Renal pelvis (tissue), 12 donors: ENCODE measurements around the gene ZSWIM8. TPM values are rescaled to one million over a fixed set of nuclear protein-coding genes. Genes with fewer than 3 reads are reported as not detected.
"Not testable (repeated sequence)": the region's sequence is repeated elsewhere in the genome, so short reads cannot be mapped to it uniquely, and the experiment has no call there.

ENCODE experiments used
- DNase-seq: peaks from one replicate; pipeline ENCODE4 v3.0.0-alpha.2; 2013
- long read RNA-seq, 16 experiments: transcript quantifications; one replicate each; lab custom pipeline, GENCODE V29; 2026
- polyA plus RNA-seq, 3 donors: library from polyadenylated mRNA; unstranded; fragments of 120-200 nt; gene quantifications; one replicate each; pipeline ENCODE4 v1.2.1, GENCODE V29; 2013; ENCODE audit not compliant: insufficient read length in 3 of 3

Gene ZSWIM8, protein sequence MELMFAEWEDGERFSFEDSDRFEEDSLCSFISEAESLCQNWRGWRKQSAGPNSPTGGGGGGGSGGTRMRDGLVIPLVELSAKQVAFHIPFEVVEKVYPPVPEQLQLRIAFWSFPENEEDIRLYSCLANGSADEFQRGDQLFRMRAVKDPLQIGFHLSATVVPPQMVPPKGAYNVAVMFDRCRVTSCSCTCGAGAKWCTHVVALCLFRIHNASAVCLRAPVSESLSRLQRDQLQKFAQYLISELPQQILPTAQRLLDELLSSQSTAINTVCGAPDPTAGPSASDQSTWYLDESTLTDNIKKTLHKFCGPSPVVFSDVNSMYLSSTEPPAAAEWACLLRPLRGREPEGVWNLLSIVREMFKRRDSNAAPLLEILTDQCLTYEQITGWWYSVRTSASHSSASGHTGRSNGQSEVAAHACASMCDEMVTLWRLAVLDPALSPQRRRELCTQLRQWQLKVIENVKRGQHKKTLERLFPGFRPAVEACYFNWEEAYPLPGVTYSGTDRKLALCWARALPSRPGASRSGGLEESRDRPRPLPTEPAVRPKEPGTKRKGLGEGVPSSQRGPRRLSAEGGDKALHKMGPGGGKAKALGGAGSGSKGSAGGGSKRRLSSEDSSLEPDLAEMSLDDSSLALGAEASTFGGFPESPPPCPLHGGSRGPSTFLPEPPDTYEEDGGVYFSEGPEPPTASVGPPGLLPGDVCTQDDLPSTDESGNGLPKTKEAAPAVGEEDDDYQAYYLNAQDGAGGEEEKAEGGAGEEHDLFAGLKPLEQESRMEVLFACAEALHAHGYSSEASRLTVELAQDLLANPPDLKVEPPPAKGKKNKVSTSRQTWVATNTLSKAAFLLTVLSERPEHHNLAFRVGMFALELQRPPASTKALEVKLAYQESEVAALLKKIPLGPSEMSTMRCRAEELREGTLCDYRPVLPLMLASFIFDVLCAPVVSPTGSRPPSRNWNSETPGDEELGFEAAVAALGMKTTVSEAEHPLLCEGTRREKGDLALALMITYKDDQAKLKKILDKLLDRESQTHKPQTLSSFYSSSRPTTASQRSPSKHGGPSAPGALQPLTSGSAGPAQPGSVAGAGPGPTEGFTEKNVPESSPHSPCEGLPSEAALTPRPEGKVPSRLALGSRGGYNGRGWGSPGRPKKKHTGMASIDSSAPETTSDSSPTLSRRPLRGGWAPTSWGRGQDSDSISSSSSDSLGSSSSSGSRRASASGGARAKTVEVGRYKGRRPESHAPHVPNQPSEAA (N-terminal part only)
- 100 to 1,000 TPM in 2 of 3 donors, 10 to 100 TPM in 1; 98.2 to 126 (median 125) TPM for polyA plus RNA-seq
- long read RNA-seq, donor 1, full-length matches to known transcripts: 8 of 8 reads
- long read RNA-seq, donor 1, partial matches to known transcripts: 0 of 8 reads
- long read RNA-seq, donor 1, other reads (novel, unspliced or antisense): 0 of 8 reads
- long read RNA-seq, donor 2, full-length matches to known transcripts: 10 of 21 reads
- long read RNA-seq, donor 2, partial matches to known transcripts: 11 of 21 reads
- long read RNA-seq, donor 2, other reads (novel, unspliced or antisense): 0 of 21 reads
- long read RNA-seq, donor 3, transcript ZSWIM8-209 (2 exons, 466 nt): major isoform, 10 of 27 reads
- long read RNA-seq, donor 3, partial matches to known transcripts: 13 of 27 reads
- long read RNA-seq, donor 3, other reads (novel, unspliced or antisense): 0 of 27 reads
- long read RNA-seq, donor 4, full-length matches to known transcripts: 16 of 21 reads
- long read RNA-seq, donor 4, partial matches to known transcripts: 5 of 21 reads
- long read RNA-seq, donor 4, other reads (novel, unspliced or antisense): 0 of 21 reads
- long read RNA-seq, donor 5, partial matches to known transcripts: 0 of 2 reads
- long read RNA-seq, donor 5, other reads (novel, unspliced or antisense): 0 of 2 reads
- long read RNA-seq, donor 6, full-length matches to known transcripts: 19 of 42 reads
- long read RNA-seq, donor 6, partial matches to known transcripts: 23 of 42 reads
- long read RNA-seq, donor 6, other reads (novel, unspliced or antisense): 0 of 42 reads
- long read RNA-seq, donor 7, transcript ZSWIM8-209 (2 exons, 466 nt): major isoform, 7 of 11 reads
- long read RNA-seq, donor 7, partial matches to known transcripts: 0 of 11 reads
- long read RNA-seq, donor 7, other reads (novel, unspliced or antisense): 0 of 11 reads
- long read RNA-seq, donor 8, partial matches to known transcripts: 7 of 12 reads
- long read RNA-seq, donor 8, other reads (novel, unspliced or antisense): 0 of 12 reads
- long read RNA-seq, donor 9, transcript ZSWIM8-209 (2 exons, 466 nt): major isoform, 14 of 29 reads
- long read RNA-seq, donor 9, partial matches to known transcripts: 12 of 29 reads
- long read RNA-seq, donor 9, other reads (novel, unspliced or antisense): 0 of 29 reads
- long read RNA-seq, donor 10, transcript ZSWIM8-209 (2 exons, 466 nt): major isoform, 10 of 20 reads
- long read RNA-seq, donor 10, partial matches to known transcripts: 9 of 20 reads
- long read RNA-seq, donor 10, other reads (novel, unspliced or antisense): 0 of 20 reads
- long read RNA-seq, donor 11, partial matches to known transcripts: 0 of 4 reads
- long read RNA-seq, donor 11, other reads (novel, unspliced or antisense): 0 of 4 reads
- long read RNA-seq, donor 12, full-length matches to known transcripts: 19 of 27 reads
- long read RNA-seq, donor 12, partial matches to known transcripts: 8 of 27 reads
- long read RNA-seq, donor 12, other reads (novel, unspliced or antisense): 0 of 27 reads
- long read RNA-seq, donor 13, transcript ZSWIM8-209 (2 exons, 466 nt): major isoform, 10 of 18 reads
- long read RNA-seq, donor 13, partial matches to known transcripts: 5 of 18 reads
- long read RNA-seq, donor 13, other reads (novel, unspliced or antisense): 0 of 18 reads
- long read RNA-seq, donor 14: 0 reads
- long read RNA-seq, donor 15, transcript ZSWIM8-209 (2 exons, 466 nt): major isoform, 15 of 47 reads
- long read RNA-seq, donor 15, partial matches to known transcripts: 28 of 47 reads
- long read RNA-seq, donor 15, other reads (novel, unspliced or antisense): 0 of 47 reads
- long read RNA-seq, donor 16, full-length matches to known transcripts: 20 of 20 reads
- long read RNA-seq, donor 16, partial matches to known transcripts: 0 of 20 reads
- long read RNA-seq, donor 16, other reads (novel, unspliced or antisense): 0 of 20 reads

DNA sequence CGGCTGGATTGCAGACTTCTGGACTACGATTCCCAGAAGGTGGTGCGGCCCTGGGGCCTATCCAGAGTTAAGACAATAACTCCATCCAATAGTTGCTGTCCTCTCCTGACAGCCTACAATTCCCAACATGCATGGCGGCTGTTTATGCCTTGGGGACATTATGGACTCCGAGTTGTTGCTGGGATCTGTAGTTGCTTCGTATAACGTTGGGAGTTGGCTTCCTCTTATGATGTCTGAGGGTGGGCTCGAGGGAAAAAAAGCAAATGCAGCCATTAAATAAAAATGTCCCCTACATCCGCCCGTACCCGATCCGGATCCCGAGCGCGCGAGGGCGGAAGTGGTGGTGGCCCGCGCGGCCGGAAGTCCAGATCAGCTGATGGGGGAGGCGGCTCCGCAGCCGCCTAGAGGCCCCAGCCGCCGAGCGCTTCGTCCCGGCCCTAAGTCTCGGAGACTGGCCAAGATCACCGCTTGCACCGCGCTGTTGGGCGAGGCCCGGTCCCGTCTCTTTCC, at the start of gene ZSWIM8:
ZSWIM8 (plus strand) TSS at position 396 of the 510 bp plus-strand sequence. CDS start 273 bp downstream, outside the sequence.
- peak; percentile 97 for DNase-seq

DNA sequence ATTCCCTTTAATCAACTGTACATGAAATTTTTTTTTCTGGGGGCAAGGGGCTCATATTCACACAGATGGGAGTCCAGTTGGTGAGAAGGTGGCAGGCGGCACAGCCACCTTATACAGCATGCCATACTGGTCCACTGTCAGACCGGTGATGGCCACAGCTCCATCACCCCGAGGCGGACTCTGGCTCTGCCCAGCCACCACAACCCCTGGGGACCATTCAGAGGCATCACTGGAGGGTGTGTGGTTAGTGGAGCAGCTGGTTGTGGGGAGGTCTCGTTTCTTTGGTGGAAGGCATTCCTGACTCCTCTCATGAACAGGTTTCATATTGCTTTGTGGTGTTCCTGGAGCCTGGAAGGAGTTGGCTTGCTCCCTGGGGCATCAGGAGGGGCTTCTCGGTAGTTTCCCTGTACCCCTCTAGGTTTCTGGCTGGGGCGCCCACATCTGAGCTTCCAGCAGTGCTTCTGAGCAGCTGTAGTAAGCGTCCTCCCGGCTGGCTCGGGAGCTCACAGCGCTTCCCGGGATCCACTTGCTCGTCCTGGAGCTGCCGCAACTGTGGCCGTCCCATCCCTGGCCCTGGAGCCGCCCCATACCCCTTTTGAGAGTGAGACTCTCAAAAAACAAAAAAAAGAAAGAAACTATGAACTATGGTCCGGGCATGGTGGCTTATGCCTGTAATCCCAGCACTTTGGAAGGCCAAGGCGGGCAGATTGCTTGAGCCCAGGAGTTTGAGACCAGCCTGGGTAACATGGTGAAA, 44.7 kb upstream of the ZSWIM8 start:
- not testable (repeated sequence) for DNase-seq

DNA sequence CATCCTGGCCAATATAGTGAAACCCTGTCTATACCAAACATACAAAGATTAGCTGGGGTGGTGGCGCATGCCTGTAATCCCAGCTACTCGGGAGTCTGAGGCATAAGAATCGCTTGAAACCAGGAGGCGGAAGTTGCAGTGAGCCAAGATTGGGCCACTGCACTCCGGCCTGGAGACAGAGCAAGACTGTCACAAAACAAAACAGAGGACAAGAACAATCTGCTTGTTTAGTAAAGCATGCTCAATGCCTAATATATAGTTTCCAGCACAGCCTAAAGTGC, 43.0 kb upstream of the ZSWIM8 start:
- DNase-seq: no peak

DNA sequence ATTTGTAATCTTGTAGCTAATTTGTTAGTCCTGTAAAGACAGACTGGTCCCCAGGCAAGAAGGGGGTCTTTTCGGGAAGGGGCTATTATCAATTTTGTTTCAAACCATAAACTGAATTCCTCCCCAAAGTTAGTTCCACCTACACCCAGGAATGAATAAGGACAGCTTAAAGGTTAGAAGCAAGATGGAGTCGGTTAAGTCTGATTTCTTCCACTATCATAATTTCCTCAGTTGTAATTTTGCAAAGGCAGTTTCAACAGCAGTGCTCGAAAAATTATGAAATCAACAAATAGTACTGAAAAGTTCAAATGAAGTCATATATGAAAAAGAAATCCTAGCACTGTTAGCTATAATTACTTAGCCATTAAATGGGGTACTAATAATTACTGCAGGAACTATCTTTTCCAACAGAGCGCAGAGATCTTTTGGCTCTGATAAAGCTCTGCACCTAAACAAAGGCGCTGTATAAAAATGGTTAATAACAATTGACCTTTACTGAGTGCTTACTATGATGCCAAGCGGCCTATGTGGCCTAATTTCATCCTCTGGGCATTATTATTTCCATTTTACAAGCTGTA, 42.0 kb upstream of the ZSWIM8 start:
- DNase-seq: no peak

DNA sequence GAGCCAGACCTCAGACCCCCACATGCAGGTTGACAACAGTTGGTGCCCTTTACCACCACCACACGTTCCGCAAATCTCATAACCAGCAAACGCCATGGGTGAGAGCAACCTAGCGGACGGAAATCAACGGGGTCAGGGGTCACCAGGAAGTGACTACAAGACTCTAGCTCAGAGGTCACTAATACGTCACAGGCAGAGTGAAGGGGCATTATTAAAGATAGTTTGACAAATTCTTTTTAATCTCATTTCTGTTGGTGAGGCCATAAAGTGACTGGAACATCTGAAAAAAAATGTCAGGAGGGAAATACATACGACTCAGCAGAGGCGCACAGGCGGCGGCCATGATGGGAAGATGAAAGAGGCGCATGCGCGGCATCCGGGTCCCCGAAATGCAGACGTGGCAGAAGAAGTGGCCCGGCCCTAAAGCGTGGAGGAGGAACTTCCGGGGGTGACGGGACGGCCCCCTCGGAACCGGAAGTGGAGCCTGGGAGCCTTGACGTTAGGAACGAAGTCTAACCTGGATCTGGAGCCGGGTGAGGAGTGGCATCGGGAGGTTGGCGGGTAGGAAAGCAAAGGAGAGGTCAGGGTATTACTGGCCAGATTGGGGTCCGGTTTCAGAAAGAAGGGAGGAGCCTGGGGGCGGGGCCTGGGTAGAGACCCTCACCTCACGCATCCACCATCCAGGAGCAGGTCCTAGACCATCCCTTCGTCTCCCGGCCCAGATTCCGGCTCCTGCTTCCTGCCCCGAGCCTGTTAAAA, 41.3 kb upstream of the ZSWIM8 start, which contains the start of gene SEC24C:
SEC24C (plus strand) TSS at position 468 of the 759 bp plus-strand sequence. CDS start 2,461 bp downstream, outside the sequence.
- DNase-seq: peak; percentile 97

DNA sequence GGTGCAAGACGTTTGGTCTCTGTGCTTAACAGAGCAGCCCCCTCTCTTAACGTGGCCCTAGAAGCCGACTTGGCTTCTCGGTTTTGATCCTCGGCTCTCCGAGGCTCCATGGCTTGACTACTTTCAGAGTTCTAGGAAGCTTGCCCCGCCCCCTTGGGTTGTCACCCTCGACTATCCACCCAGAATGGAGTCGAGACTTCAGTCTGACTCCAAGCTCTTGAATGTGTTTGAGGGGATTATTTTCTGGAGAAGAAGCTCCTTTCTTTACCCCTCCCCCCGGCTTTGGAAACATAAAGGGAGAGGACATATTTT, 40.8 kb upstream of the ZSWIM8 start:
- DNase-seq: peak; percentile 75

DNA sequence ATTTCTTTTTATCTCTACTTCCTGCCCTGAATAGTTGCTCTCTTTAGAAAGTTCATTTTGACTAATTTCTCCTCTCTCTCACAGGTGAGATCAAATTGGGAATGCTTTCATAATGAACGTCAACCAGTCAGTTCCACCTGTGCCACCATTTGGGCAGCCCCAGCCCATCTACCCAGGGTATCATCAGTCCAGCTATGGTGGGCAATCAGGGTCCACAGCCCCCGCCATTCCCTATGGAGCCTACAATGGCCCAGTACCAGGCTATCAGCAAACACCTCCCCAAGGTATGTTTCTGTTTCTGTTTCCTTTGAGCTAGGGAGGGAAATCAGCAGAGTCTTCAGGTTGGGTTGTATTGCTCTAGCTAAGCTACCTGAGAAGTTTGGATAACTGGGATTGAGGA, 38.7 kb upstream of the ZSWIM8 start:
- no peak for DNase-seq

DNA sequence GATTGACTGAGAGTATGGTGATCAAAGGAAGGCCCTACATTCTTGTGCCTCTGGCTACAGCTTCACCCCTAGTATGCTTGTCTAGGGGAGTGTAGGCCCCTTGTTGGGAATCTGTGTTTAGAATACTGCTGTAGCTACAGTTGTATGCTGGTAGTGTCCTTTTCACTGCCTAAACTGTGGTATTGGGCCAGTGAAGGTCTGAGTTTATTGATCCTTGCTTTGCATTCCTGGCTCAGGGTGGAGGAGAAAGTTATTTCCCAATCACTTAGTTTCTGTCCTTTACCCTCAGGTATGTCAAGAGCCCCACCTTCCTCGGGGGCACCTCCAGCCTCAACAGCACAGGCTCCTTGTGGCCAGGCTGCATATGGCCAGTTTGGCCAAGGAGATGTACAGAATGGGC, 34.6 kb upstream of the ZSWIM8 start:
- no peak for DNase-seq

DNA sequence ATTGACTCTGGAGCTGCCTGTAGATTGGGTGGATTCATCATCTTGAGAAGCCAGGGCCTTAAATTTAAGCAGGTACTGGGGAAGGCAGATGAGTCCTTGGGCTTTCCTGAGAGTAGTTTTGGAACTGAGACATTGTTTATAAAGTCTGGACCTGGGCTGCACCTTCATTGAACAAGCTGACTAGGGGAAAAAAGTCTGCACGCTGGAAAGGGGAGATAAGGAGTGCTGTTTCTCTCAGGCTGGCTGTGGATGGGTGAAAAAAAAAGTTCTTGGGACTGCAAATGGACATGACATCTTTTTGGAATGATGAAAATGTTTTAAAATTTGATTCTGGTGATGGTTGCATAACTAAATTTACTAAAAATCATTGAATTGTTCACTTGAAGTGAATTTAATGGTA, 29.2 kb upstream of the ZSWIM8 start:
- no peak for DNase-seq

DNA sequence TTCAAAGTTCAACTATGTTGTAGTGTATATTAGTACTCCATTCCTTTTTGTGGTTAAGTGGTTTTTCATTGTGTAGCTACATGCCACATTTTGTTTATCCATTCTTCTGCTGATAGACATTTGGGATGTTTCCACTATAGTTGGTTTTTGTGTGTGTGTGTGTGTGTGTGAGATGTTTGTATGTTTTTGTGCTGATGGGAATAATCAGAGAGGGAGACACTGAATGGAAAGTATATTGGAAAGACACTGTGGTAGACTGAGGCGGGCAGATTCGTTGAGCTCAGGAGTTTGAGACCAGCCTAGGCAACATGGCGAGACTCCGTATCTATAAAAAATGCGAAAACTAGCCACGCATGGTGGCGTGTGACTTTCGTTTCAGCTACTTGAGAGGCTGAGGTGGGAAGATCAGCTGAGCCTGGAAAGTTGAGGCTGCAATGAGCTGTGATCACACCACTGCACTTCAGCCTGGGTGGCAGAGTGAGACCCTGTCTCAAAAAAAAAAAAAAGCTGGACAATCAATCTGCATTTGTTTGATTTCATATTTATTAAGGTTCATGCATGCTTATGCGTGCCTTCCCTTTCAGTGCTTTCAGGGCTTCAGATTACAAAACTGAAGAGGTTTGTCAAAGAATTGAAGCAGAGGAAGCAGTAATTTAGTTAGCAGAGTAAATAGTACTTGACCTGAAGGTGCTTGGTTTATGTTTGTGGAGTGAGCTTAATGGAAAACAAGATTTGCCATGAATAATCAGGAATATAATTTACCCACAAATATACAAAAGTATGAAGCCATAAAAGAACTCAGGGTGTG, 26.5 kb upstream of the ZSWIM8 start:
- DNase-seq: no peak

DNA sequence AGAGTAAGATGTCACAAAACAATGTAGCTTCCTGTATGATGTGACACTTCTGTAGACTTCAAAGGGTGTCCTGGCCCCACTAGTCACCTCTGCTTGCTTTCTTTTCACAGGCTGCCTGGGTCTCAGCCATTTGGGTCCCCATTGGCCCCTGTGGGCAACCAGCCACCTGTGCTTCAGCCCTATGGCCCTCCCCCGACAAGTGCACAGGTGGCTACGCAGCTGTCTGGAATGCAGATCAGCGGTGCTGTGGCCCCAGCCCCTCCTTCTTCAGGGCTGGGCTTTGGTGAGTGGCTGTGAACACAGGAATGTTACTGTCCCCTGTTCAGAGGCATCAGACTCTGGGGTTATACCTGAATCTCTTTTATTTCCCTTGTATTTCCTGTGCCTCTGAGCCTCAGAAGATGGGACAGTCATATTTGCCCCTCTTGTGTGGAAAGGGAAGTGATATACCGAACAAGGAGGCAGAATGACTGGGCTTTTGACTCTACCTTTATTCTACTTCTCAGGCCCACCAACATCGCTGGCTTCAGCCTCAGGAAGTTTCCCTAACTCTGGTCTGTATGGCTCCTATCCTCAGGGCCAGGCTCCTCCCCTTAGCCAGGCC, 25.8 kb upstream of the ZSWIM8 start:
- DNase-seq: no peak

DNA sequence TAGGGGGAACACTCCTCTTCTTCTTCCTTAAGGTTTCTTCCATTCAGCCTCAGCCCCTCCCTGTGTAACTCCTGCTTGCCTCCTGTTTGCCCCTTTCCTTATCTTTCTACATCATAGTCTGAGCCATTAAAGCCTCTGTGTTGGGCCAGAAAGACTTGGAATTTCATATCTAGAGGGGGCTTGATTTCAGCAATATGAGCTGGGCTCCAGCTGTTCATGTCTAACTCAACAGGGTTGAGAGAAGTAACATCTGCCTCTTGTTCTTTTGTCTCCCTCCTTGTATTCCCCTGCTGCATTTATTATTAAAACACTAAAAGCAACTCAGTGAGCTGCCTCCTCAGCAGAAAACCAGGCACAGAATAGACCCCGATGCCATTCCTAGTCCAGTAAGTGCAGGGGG, 23.6 kb upstream of the ZSWIM8 start:
- no peak for DNase-seq

DNA sequence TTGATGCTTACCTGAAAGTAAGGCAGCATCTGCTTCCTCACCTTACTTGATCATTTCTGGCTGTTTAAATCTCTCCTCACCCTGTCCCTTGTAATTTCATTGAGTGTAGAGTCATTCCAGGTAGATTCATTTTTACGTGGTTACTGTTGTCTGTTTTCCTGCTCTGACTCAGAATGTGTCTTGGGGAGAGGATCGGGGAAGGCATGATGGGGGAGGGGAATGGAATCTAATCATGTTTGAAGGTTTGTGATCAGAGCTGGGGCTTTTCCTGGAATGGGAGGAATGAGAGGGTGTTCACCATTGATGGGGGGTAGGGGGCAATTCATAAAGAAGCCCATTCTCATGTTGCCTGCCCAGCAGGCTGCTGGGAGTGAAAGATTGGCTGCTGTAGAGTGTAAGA, 22.5 kb upstream of the ZSWIM8 start:
- no peak for DNase-seq

DNA sequence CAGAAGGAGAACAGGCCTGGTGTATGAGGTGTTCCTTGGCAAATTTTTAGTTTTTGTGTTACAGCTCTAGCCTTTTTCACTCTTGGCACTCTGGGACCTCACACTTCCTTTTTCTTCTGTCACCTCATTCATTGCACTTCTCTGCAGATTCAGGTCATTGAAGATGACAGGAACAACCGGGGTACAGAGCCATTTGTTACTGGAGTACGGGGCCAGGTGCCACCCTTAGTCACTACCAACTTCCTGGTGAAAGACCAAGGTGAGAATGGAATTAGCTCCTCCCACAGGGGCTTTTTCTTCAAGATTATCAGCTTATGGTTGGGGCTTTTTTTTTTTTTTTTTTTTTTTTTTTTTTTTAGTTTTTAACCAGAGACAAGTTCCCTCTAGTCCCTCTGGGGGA, 22.1 kb upstream of the ZSWIM8 start:
- DNase-seq: no peak

DNA sequence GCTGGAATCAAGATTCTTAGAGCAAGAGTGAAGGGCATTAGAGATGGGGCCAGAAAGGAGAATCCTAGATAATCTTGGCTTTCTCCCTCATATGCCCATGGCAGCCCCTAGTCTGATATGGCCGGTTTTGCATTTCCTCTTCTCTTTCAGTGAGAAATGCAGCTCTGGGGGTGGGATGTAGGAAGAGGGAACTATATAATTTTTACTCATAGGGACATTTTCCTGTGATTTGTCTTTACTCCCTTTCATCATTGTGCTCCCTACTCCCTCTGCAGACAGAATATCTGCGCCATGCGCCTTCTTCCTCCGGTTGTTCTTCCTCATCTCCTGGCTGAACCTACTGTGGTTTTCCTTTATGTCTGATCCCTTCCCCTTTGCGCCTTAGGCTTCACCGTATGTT, 20.3 kb upstream of the ZSWIM8 start:
- no peak for DNase-seq
